HG02970 (cell line): ENCODE measurements around the gene FANCD2OS.
"Not testable (repeated sequence)": the region's sequence is repeated elsewhere in the genome, so short reads cannot be mapped to it uniquely, and the experiment has no call there.

ENCODE experiments used
- ATAC-seq: cut with Tn5 transposase; IDR thresholded peaks from one replicate; pipeline ENCODE4 v1.9.1; 2021; ENCODE audit warnings: mild to moderate bottlenecking, moderate library complexity, moderate number of reproducible peaks; ENCODE audit not compliant: unreplicated experiment, low FRiP score

The FANCD2OS gene, protein sequence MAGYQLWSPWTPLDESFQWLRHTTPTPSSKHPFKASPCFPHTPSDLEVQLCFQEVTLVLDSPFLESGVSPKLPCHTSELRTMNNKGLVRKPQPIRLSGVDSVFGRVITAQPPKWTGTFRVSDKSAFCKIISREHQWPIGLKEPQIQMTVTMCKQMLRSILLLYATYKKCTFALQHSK

DNA sequence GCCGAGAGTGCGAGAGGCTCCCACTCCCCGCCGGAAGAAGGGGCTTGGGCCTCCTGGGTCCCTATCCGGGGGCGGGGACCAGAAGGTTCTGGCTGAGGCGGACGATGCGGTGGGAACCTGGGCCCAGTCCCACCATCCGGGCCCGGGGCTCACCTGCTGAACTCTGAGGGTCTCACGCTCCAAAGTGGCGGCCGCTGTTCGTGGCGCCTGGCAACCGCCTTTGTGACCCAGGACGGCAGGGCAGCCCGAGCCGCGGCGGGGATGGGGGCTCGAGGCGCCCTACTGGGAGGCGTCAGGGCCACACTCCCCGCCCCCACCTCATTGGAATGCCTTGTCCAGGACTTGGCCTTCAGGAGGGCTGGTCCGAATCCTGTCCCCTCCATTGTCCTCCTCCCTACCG is at the start of gene FANCD2OS:
Gene FANCD2OS (minus strand): TSS at position 165 of the 400 bp plus-strand sequence. CDS start 3,481 bp downstream, outside the sequence.
- ATAC-seq = no peak

DNA sequence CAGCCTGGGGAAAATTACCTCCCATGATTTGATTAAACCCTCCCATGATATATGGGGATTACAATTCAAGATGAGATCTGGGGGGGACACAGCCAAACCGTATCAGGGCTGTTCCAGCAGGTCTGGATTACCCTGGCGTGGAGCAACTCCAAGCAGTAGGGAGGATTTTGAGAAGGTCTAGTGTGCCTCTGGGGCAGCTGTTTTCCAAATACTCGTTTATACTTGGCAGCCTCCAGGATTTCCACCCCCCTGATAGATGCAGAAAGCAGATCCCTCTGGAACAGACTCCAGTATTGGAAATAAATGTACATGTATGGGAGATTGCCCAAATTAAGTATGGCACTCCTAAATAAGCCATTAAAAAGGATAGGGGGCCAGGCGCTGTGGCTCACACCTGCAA is 49.0 kb upstream of the FANCD2OS start:
- no peak for ATAC-seq

DNA sequence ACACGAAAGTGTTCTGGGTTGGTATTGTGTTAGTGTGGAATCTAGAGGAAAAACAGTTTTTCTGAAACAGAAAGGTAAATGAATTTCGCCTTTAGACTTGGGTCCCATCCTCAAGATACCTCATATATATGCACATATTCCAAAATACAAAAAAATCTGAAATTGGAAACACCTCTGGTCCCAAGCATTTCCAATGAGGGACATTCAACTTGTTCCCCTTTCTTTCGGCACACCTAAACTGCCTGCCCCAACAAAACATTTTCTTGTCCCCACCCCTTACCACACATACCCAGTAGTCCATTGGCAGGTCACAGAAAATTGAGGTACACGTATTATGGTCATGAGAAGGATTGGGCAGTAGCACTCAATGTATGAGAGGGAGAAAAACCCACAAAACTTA is 47.6 kb upstream of the FANCD2OS start:
- ATAC-seq = no peak

DNA sequence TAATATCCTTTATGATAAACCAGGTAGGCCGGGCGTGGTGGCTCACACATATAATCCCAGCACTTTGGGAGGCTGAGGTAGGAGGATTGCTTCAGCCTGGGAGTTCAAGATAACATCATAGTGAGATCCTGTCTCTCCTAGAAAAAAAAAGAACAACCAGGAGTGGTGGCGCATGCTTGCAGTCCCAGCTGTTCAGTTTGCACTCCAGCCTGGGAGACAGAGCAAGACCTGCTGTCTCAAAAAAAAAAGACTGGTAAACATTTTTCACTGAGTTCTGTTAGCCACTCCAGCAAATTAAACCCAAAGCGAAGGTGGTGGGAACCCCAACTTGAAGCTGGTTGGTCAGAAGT is 47.0 kb upstream of the FANCD2OS start:
- no peak for ATAC-seq

DNA sequence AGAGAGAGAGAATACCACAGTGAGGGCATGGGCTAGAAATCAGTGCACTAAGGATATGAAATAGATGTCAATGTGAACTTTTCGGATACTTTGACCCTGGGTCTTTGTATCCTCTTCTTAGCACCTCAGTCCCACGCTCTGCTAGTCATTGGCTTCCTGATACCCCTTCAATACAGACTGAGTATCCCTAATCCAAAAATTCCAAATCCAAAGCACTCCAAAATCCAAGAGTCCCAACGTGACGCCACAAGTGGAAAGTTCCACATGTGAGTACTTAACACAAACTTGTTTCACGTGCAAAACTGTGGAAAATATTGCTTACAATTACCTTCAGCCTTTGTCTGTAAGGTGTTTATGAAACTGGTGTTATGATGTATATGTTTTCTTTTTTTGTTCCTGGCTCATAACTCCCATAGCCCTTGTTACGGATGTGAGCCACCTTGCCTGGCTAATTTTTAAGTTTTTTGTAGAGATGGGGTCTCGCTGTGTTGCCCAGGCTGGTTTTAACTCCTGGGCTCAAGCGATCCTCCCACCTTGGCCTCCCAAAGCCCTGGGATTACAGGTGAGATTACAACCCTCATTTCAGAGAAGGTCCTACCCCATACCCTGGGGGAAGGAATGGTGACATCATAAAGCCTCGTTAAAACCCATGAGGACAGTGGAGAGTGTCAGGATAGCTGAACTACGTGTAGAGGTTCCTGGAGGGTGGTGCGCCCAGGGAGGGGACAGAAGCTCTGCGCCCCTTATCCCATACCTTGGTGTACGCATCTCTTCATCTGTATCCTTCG is 46.5 kb upstream of the FANCD2OS start:
- ATAC-seq = no peak

DNA sequence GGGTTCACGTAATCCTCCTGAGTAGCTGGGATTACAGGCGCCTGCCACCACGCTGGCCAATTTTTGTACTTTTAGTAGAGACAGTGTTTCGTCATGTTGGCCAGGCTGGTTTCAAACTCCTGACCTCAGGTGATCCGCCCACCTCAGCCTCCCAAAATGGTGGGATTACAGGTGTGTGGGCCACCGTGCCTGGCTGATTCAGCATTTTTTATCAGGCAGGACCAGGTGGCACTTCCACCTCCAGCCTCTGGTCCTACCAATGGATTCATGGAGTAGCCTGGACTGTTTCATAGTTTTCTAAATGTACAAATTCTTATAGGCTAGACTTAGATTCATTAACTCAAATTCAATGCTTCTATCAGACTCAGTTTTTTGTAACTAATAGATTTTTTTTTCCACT is 42.9 kb upstream of the FANCD2OS start:
- ATAC-seq = no peak

DNA sequence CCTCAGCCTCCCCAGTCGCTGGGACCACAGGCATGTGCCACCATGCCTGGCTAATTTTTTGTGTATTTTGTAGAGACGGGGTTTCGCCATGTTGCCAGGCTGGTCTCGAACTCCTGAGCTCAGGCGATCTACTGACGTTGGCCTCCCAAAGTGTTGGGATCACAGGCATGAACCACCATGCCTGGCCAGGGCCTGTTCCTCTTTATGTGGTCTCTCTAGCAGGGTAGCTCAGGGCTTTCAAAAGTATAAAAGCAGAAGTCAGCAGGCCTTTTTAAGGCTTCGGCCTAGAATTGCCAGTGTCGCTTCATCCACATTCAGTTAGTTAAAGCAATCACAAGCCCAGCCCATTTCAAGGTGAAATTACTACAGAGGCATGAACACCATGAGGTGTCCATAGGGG is 41.2 kb upstream of the FANCD2OS start:
- no peak for ATAC-seq

- ATAC-seq = no peak
These were observed 37.6 kb upstream of the FANCD2OS start for GRCh38 chr3:10145685-10146084.

GRCh38 chr3:10142707-10143560 is 34.9 kb upstream of the FANCD2OS start:
- no peak for ATAC-seq

DNA sequence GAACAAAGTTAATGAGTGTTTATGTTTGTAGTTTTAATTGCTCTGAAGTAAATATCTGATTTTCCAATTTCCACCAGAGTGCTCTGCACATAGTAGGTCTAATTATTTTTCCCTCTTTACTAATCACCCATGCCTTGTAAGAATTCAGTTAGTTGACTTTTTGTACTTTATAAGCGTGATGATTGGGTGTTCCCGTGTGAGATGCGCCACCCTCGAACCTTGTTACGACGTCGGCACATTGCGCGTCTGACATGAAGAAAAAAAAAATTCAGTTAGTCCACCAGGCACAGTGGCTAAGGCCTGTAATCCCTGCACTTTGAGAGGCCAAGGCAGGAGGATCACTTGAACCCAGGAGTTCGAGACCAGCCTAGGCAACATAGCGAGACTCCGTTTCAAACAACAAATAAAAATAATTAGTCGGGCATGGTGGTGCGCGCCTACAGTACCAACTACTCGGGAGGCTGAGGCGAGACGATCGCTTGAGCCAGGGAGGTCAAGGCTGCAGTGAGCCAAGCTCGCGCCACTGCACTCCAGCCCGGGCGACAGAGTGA is 33.0 kb upstream of the FANCD2OS start:
- no peak for ATAC-seq

- ATAC-seq = no peak
These were observed 29.1 kb upstream of the FANCD2OS start for GRCh38 chr3:10137178-10137577.

DNA sequence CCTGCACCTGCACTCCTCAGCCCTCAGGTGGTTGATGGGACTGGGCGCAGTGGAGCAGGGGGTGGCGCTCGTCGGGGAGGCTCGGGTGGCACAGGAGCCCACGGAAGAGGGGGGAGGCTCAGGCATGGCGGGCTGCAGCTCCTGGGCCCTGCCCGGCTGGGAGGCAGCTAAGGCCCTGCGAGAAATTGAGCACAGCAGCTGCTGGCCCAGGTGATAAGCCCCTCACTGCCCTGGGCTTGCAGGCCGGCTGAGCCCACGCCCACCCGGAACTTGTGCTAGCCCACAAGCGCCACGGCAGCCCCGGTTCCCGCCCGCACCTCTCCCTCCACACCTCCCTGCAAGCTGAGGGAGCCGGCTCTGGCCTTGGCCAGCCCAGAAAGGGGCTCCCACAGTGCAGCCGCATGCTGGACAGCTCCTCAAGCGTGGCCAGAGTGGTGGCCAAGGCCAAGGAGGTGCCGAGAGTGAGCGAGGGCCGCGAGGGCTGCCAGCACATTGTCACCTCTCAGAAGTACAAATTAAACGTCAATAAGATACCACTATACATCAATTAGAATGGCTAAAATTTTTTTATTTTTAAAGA is 28.5 kb upstream of the FANCD2OS start:
- no peak for ATAC-seq

GRCh38 chr3:10135872-10136271 is 27.8 kb upstream of the FANCD2OS start:
- not testable (repeated sequence) for ATAC-seq

DNA sequence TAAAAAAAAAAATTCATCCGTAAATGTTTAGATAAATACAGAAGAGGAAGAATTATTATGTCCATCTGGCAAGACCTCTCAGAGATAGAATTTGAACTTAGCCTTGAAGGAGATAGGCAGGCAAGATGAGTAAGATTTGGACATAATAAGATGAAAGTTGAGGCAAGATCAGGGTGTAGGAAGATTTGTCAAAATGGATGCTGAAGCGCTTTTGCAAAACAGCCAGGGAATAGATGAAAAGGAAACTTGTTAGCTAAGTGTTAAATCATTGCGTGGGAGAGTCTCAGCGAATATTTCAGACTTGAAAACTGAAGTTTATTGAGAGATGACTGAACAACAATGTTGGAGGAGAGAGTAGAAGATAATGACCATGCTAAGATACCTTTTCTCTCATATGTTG is 14.7 kb upstream of the FANCD2OS start:
- no peak for ATAC-seq

DNA sequence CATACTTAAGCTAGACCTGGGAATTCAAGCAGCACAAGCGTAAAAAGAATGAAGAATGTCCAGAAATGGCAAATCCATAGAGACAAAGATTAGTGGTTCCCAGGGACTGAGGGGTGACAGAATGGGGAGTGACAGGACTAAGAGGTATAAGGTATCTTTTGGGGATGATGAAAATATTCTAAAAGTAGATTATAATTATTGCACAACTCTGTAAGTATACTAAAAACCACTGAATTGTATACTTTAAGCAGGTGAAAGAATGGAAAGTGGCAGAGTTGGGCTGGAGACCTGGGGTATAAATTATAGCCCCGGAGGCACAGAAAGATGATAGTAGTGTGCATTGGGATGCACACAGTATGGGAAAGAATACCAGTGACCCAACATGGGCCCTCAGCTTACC is 13.0 kb upstream of the FANCD2OS start:
- ATAC-seq = no peak

DNA sequence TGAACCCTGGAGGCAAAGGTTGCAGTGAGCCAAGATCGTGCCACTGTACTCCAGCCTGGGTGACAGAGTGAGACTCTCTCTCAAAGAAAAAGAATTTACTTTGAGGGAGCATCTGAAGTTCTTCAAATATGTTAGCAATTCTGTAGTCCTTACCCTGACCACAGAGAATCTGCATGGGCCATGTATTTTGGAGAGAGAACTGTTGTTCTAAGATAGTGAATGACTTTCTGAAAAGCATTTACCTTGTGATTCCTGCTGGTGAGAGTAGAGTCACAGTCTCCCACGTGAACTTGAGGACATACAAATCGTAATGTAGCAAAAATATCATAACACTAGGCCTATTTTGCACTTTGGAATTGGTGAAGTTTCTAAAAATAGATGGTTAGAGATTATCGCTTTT is 11.3 kb upstream of the FANCD2OS start:
- ATAC-seq = no peak

DNA sequence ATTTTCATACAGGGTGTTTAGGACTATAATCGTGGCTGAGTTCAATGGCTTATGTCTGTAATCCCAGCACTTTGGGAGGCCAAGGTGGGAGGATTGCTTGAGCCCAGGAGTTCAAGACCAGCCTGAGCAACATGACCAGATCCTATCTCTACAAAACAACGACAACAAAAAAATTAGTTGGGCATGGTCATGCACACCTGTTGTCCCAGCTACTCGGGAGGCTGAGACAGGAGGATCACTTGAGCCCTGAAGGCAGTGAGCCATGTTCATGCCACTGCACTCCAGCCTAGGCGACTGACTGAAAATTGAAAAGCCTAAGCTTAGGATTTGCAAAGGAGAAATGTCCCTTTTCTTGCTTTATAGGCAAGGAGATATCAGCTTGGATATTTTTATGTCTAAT is 8.9 kb upstream of the FANCD2OS start:
- ATAC-seq = no peak

DNA sequence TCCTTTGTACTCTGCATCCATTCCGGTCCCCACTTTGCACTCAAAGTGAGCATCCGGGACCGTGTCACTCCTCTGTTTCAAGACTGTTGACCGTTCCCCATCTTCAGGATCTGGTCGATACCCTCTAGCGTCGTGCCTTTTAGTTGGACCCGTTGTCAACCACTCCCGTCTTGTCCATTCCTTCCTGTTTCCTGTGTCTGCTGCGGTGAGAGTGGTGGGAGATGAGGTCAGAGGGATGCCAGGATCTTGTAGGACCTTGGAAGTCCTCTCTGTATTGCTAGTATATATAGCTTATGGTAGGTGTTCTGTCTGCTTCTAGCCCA is 8.0 kb upstream of the FANCD2OS start:
- peak; percentile 21 for ATAC-seq

DNA sequence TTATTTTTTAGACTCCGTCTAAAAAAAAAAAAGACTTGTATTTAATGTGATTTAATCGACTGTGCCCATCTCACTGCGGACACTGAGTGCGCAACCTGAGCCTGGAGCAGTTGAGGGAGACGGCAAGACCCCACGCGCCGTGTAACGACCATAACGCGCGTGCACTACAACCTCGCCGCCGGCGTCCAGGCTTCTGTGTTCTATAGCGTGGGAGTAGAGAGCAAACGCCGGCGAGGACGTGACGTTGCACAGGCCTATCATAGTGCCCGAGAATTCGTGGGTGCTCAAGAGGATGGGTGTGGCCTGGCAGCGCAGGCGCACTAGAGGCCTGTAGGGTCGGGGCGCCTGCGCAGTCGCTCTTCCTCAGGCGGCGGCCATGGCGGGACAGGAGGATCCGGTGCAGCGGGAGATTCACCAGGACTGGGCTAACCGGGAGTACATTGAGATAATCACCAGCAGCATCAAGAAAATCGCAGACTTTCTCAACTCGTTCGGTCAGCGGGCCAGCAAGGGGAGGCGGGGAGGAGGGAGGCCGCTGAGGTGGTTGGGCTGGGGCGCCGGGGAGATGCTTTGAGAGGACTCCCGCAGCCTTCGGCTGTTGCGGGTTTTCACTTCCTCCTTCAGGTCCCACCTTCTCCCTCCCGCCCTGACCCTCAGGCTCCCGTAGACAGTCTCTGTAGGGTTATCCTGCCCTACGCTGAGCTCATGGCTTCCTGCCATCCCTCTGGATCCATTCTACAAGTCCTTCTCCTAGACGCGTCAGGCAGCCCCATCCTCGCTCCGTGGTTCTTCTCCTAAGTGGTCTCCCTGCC is 7.5 kb upstream of the FANCD2OS start, which contains the start of gene BRK1:
Gene BRK1 (plus strand): TSS at position 350 of the 812 bp plus-strand sequence. CDS start 27 bp downstream, at position 377.
- ATAC-seq = peak; percentile 94

GRCh38 chr3:10106919-10107318 is 1.1 kb downstream of the FANCD2OS start:
- ATAC-seq = no peak
